Hippocampal formation (tissue), 2 donors: Measurements from ENCODE around the gene PDZD2.
"Not testable (repeated sequence)": the region's sequence is repeated elsewhere in the genome, so short reads cannot be mapped to it uniquely, and the experiment has no call there.

Source experiments
- DNase-seq, 2 donors: peaks; one replicate each; lab custom pipeline; 2025; lab: John Stamatoyannopoulos, UW

Gene PDZD2

GRCh38 chr5:32008746-32009145 is 369.8 kb downstream of the PDZD2 start:
- DNase-seq: no peak

- DNase-seq: no peak
These were observed 374.7 kb downstream of the PDZD2 start for GRCh38 chr5:32013658-32014057.

GRCh38 chr5:32014096-32014745 is 375.3 kb downstream of the PDZD2 start:
- no peak for DNase-seq

DNA sequence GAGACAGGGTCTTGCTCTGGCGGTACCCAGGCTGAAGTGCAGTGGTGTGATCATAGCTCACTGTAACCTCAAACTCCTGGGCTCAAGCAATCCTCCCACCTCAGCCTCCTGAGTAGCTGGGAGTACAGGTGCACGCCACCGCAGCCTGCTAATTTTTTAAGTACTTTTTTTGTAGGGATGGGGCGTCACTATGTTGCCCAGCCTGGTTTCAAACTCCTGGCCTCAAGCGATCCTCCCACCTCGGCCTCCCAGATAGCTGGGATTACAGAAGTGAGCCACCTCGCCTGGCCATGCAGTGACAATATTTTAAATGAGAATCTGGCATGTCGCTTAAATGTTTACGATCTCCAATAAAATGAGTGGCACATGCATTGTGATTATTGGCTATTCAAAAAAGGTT is 376.3 kb downstream of the PDZD2 start:
- not testable (repeated sequence) for DNase-seq

DNA sequence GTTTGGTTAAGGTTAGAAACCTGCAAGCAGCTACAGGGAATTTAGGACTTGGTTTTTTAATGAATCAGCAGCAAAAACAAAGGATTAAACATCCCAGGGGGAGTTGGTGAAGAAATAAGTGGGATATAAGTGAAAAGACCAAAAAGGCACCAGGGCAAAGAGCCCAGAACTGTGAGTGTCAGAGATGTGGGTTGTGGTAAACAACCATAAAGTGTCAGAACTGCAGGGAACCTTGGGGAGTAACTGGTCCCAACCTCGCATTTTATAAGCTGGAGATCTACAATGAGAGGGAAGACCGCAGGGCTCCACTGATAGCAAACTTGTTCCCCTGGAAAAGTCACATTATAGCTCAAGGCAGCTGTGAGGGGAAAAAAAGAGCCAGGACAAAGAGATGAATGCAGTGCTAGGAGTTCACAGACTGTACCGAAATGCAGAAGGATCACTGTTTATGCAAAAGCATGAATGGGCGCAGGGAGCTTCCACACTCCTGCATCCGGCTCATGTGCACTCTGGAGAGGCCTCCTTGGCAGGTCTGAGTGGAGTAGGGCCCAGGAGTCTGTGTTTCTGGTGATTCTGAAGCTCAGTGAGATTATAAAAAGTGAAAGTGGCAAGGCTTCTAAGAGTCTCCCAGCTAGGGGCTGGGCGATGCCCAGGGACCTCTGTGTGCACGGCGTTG is 378.9 kb downstream of the PDZD2 start:
- DNase-seq: peak; percentile 4 to 53

GRCh38 chr5:32018476-32019436 is 379.8 kb downstream of the PDZD2 start:
- no peak for DNase-seq

DNA sequence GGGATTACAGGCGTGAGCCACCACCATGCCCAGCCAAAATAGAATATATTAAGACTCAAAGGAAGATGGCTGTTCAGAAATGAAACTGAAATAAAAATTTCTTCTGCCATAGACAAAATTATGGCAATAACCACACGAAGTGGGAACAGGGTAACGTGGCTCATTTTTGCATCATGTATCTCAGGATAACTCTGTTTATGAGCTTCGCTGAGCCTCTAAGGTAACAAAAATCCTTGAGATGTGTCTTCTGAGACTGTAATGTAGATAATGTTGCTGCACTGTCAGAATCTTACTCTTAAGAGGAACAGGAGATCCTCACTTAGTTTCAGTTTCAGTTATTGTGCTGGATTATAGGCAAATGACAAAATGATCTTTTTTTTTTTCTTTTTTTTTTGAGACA is 381.3 kb downstream of the PDZD2 start:
- DNase-seq: no peak

DNA sequence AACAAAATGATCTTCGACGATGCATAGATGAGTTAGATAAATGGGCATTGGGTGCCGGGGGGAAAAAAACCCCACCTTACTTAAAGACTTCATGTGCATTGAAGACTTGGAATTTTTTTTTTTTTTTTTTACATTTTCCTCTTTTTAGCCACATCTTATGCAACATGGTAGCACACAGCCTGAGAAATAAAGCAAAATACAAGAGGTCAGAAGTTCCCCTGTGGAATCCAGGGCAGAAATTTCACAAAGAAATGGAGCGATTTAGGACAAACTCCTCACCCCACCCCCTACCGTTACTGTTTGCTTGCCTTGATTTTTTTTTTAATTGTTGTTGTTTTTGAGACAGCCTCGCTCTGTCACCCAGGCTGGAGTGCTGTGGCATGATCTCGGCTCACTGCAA is 382.0 kb downstream of the PDZD2 start:
- no peak for DNase-seq

- DNase-seq: peak in 1 of 2 donors; percentile 11
These were observed 382.8 kb downstream of the PDZD2 start for GRCh38 chr5:32021771-32022170.

DNA sequence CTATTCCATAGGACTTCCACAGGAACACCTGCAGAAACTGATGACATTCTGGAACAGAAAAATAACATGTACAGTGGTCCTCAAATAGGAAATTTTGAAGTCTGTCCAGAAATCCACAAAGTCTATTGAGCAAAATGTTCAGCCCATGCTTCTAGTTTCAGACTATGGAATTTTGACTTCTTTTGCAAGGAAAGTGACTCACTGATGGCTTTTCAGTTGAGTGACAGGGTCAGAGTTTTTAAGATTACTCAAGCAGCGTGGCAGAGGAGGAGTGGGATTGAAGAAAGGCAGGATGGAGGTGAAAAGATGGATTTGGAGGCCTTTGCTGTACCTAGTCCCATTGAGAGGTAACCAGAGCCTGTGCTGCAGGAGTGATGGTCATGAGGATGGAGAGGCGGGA is 383.7 kb downstream of the PDZD2 start:
- no peak for DNase-seq

DNA sequence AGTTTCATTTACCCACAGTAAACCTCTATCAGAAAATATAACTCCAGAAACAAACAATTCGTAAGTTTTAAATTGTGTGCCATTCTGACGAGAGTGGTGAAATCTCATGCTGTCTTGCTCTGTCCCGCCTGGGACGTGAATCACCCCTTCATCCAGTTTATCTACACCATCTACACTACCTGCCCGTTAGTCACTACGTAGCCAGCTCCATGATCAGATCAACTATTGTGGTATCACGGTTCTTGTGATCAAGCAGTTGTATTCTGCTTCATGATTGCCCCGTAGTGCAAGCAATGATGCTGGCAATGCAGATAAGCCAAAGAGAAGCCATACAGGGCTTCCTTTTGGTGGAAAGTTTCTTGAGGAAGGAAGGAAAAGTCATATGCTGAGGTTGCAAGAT is 384.9 kb downstream of the PDZD2 start:
- no peak for DNase-seq

- no peak for DNase-seq
These were observed 385.8 kb downstream of the PDZD2 start for GRCh38 chr5:32024751-32025150.

DNA sequence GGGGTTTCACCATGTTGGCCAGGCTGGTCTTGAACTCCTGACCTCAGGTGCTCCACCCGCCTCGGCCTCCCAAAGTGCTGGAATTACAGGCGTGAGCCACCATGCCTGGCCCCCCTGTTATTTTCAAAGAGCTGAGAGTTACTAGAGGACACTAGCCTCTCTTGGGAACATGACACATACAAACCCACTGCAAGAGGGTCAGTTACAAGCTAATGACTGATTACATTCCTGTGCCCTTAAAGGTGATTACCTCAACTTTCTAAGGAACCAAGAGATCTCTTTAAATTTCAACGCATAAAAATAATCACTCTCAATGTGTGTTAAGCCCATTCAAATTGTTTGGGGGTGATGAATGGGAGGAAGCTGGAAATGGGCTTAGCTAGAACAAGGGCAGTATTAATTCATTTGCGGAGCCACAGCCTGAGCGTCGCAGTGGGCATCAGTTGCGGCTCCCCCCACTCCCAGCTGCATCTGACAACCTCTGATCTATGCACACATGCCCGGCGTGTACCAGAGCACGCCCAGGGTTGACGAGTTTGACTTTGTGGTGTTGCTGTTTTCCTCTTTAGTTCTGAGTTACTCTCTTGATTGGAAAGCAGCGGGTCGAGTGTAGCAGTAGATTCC is 388.3 kb downstream of the PDZD2 start:
- peak; percentile 68 to 80 for DNase-seq

DNA sequence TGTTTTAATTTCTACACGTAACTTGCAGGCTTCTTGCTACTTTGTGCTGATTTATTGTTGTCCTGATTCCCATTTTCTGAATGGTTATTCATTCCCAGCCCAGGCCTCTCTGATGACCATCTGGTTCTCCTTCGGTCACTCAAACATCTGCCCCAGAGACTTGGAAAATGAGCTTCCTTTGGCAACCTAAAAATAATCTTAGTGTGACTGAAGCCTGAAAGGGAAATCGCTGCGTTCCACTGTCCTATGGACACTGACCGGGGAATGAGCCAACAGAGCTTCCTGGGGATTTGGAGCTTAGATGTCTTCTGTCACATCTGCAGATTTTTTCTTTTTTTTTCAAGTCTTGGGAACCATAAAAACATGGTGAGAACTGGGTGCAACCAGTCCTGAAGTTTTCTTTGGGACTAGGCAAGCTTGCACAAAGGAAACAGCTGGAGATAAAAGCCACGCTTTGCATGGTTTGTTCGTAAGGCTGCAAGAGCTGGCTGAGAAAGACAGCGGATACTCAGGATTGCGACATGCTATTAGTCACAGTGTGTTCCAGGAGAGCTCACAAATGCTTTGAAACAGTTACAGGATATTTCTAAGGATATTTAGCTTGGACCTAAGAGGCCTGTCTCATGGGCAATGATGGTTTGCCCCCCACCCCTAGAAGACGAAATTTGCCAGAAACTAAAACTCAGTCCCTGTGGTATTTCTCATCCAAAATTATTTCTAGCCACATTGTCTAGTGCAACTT is 389.0 kb downstream of the PDZD2 start:
- DNase-seq: peak; percentile 68 to 80

DNA sequence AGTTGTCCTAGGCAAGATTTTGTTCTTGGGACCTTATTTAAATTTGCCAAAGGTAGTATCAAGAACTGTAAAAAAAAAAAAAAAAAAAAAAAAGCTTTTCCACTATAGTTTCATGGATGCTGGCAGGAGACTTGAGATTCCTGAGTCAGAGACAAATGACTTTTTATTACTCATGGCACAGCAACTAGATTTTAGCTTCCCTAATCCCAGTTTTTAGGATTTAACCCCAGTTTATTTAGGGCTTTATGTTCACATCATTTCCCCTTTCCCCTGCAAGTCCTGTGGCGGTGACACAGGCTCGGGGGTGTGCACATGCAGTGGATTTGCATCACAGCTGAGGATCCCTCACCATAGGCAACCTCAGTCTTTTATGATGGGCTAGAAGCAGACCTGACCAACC is 390.3 kb downstream of the PDZD2 start:
- DNase-seq: no peak

- DNase-seq: no peak
These were observed 390.9 kb downstream of the PDZD2 start for GRCh38 chr5:32029781-32030180.

GRCh38 chr5:32030222-32030621 is 391.3 kb downstream of the PDZD2 start:
- DNase-seq: no peak

- DNase-seq: no peak
These were observed 391.8 kb downstream of the PDZD2 start for GRCh38 chr5:32030686-32031085.

- DNase-seq: no peak
These were observed 392.2 kb downstream of the PDZD2 start for GRCh38 chr5:32031089-32031488.

- no peak for DNase-seq
These were observed 399.6 kb downstream of the PDZD2 start for GRCh38 chr5:32038523-32038922.

GRCh38 chr5:32039133-32039532 is 400.2 kb downstream of the PDZD2 start:
- not testable (repeated sequence) for DNase-seq
